Hematopoietic multipotent progenitor cell (in vitro differentiated cells): ENCODE data around the gene ZNF583. TPM values are rescaled to one million over a fixed set of nuclear protein-coding genes. Genes with fewer than 3 reads are reported as not detected.

ENCODE experiments used
- DNase-seq, 3 donors: peaks; one replicate each; pipeline ENCODE4 v3.0.0-alpha.2; 2011 to 2015; ENCODE audit warnings: low read depth in 2 of 3, low spot score in 2 of 3
- total RNA-seq: library from RNA; depleted of rRNA; stranded (reverse); fragments of >200 nt; gene quantifications from one replicate; pipeline ENCODE4 v1.2.3, GENCODE V29; 2012

ZNF583 gene
- total RNA-seq, 1 donor: 3.5 TPM

DNA sequence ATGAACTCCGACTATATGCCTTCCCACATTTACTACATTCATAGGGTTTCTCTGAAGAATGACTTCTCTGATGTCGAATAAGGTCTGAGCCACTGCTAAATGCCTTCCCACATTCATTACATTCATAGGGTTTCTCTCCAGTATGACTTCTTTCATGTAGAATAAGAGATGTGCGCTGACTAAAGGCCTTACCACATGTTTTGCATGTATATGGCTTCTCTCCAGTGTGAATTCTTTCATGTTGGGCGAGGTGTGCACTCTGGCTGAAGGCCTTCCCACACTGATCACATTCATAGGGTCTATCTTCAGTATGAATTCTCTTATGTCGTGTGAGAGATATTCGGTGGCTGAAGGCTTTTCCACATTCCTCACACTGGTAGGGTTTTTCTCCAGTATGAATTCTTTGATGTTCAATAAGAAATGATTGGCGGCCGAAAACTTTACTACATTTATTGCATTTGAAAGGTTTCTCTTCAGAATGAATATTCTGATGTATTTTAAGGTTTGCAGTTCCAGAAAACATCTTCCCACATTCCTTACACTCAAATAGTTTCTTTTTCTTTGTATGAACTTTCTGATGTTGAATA, 37.2 kb downstream of the ZNF583 start:
- DNase-seq: no peak

DNA sequence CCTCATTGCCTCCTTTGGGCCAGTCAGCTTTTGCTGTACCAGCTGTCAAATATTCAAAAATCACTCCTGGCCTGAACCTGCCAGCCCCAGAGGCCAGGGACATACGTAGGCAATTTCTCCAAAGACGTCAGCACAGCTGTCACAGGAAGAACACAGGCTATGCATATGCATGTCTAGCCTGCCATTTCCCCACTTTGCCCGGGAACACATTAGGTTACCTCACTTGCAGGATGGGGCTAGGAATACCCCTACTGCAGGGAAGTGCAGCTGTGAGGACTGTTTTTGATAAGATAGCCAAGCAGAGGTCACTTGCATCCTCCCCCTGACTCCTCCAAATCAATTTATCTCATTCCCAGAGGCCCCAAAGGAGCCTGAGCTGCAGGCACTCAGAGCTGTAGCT, 70.2 kb downstream of the ZNF583 start:
- no peak for DNase-seq

DNA sequence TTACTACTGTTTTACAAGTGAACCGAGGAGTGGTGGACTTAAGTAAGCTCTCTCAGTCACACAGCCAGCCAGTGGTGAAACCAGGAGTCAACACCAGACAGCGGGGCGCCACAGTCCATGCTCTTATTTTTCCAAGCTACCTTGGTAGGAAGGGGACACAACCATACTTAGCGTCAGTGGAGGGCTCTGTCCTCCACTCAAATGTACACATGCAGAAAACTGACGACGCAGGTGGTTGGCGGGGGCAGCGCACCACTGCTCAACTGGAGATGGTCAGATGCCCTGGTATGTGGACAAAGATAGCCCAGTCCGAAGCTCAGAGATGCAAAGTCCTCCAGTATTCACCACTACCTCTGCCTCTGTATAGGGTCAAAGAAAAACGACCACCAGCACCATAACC, 72.0 kb downstream of the ZNF583 start:
- no peak for DNase-seq

Other genes starting within 250 kb of the ZNF583 start
- not detected for gene GALP, start 228.3 kb upstream of the ZNF583 start, total RNA-seq
- gene ZSCAN5B, start 206.5 kb upstream of the ZNF583 start, total RNA-seq: not detected
- gene ZSCAN5C, start 202.1 kb upstream of the ZNF583 start, total RNA-seq: not detected
- gene EDDM13, start 131.6 kb upstream of the ZNF583 start, total RNA-seq: not detected
- gene ZSCAN5A, start 89.5 kb upstream of the ZNF583 start, total RNA-seq: 11.3 TPM
- gene ZNF582, start 10.8 kb upstream of the ZNF583 start, total RNA-seq: 3.0 TPM
- 5.7 TPM for gene ZNF667, start 73.0 kb downstream of the ZNF583 start, total RNA-seq
- gene ZNF471, start 103.5 kb downstream of the ZNF583 start, total RNA-seq: 2.2 TPM
- 2.7 TPM for gene ZFP28, start 134.6 kb downstream of the ZNF583 start, total RNA-seq
- 2.2 TPM for gene ZNF470, start 163.1 kb downstream of the ZNF583 start, total RNA-seq
- 15.9 TPM for gene ZNF71, start 191.0 kb downstream of the ZNF583 start, total RNA-seq
- gene SMIM17, start 238.8 kb downstream of the ZNF583 start, total RNA-seq: 0.27 TPM